H9 (cell line): Measurements from ENCODE around the gene PGA4. TPM values are rescaled to one million over a fixed set of nuclear protein-coding genes. Genes with fewer than 3 reads are reported as not detected.

Experiments
- DNase-seq: peaks from one replicate; pipeline ENCODE4 v3.0.0-alpha.2; 2017
- H2AFZ ChIP-seq: one replicate; pipeline ENCODE4 v1.6.1; 2013; ENCODE audit warnings: mild to moderate bottlenecking, low read length, control low read depth, moderate library complexity
- H2AK5ac ChIP-seq: 2 replicates; pipeline ENCODE4 v1.6.1; 2013; ENCODE audit warnings: low read length, control low read depth, mixed read lengths; ENCODE audit not compliant: insufficient read length
- H2BK120ac ChIP-seq: one replicate; pipeline ENCODE4 v1.6.1; 2013; ENCODE audit warnings: low read depth, mild to moderate bottlenecking, low read length, control low read depth, inconsistent platforms; ENCODE audit not compliant: poor library complexity, severe bottlenecking
- H2BK12ac ChIP-seq: 2 replicates; pipeline ENCODE4 v1.6.1; 2013; ENCODE audit warnings: low read length, control low read depth, mixed read lengths, low read depth; ENCODE audit not compliant: insufficient read length
- H2BK15ac ChIP-seq: 2 replicates; pipeline ENCODE4 v1.6.1; 2013; ENCODE audit warnings: low read depth, low read length, control low read depth
- H2BK20ac ChIP-seq: one replicate; pipeline ENCODE4 v1.6.1; 2013; ENCODE audit warnings: low read depth, mild to moderate bottlenecking, low read length, control low read depth, inconsistent platforms; ENCODE audit not compliant: poor library complexity, severe bottlenecking
- H2BK5ac ChIP-seq: 2 replicates; pipeline ENCODE4 v1.6.1; 2013; ENCODE audit warnings: low read length, control low read depth, mixed read lengths; ENCODE audit not compliant: insufficient read length
- H3K14ac ChIP-seq: 2 replicates; pipeline ENCODE4 v1.6.1; 2013; ENCODE audit warnings: low read length, control low read depth; ENCODE audit not compliant: insufficient read depth
- H3K18ac ChIP-seq: 2 replicates; pipeline ENCODE4 v1.6.1; 2013; ENCODE audit warnings: low read depth, mild to moderate bottlenecking, mixed read lengths, low read length, control low read depth; ENCODE audit not compliant: insufficient read length
- H3K23ac ChIP-seq: 2 replicates; pipeline ENCODE4 v1.6.1; 2013; ENCODE audit warnings: low read length, control low read depth, mixed read lengths, low read depth; ENCODE audit not compliant: insufficient read length
- H3K23me2 ChIP-seq: 2 replicates; pipeline ENCODE4 v1.6.1; 2013; ENCODE audit warnings: low read depth, mild to moderate bottlenecking, mixed read lengths, low read length, control low read depth; ENCODE audit not compliant: insufficient read length, poor library complexity, severe bottlenecking
- H3K27ac ChIP-seq: 2 replicates; pipeline ENCODE4 v1.5.1; 2013; ENCODE audit warnings: low read length, control low read depth, mixed read lengths, low read depth; ENCODE audit not compliant: insufficient read length
- H3K27me3 ChIP-seq: 2 replicates; pipeline ENCODE4 v1.6.1; 2013; ENCODE audit warnings: low read length, control low read depth, inconsistent platforms; ENCODE audit not compliant: insufficient read depth
- H3K4ac ChIP-seq: 2 replicates; pipeline ENCODE4 v1.6.1; 2013; ENCODE audit warnings: low read depth, mild to moderate bottlenecking, control low read depth, inconsistent platforms, low read length, moderate library complexity
- H3K4me1 ChIP-seq: 2 replicates; pipeline ENCODE4 v1.6.1; 2013; ENCODE audit warnings: low read length, control low read depth, inconsistent platforms; ENCODE audit not compliant: insufficient read depth
- H3K4me2 ChIP-seq: 2 replicates; pipeline ENCODE4 v1.6.1; 2013; ENCODE audit warnings: low read length, control low read depth, mixed read lengths; ENCODE audit not compliant: insufficient read length, insufficient read depth
- H3K56ac ChIP-seq: 2 replicates; pipeline ENCODE4 v1.6.1; 2013; ENCODE audit warnings: low read depth, mild to moderate bottlenecking, mixed read lengths, low read length, control low read depth; ENCODE audit not compliant: insufficient read length
- H3K79me1 ChIP-seq: 2 replicates; pipeline ENCODE4 v1.6.1; 2013; ENCODE audit warnings: low read depth, mild to moderate bottlenecking, moderate library complexity, low read length, control low read depth, inconsistent platforms; ENCODE audit not compliant: insufficient read depth, poor library complexity, severe bottlenecking
- H3K79me2 ChIP-seq: 2 replicates; pipeline ENCODE4 v1.6.1; 2013; ENCODE audit warnings: low read length, control low read depth, inconsistent platforms; ENCODE audit not compliant: insufficient read depth
- H3K9ac ChIP-seq: 2 replicates; pipeline ENCODE4 v1.6.1; 2013; ENCODE audit warnings: low read length, control low read depth, mixed read lengths; ENCODE audit not compliant: insufficient read length; ENCODE audit errors: extremely low read depth
- H3K9me3 ChIP-seq: one replicate; pipeline ENCODE4 v1.6.1; 2013; ENCODE audit warnings: low read depth, low read length, inconsistent platforms; ENCODE audit not compliant: control insufficient read depth
- H3T11ph ChIP-seq: one replicate; pipeline ENCODE4 v1.6.1; 2013; ENCODE audit warnings: mild to moderate bottlenecking, low read length, control low read depth, inconsistent platforms
- H4K20me1 ChIP-seq: one replicate; pipeline ENCODE4 v1.6.1; 2013; ENCODE audit not compliant: control insufficient read depth, insufficient read length, insufficient read depth
- H4K5ac ChIP-seq: 2 replicates; pipeline ENCODE4 v1.6.1; 2013; ENCODE audit warnings: low read depth, mild to moderate bottlenecking, mixed read lengths, low read length, control low read depth; ENCODE audit not compliant: insufficient read length
- H4K8ac ChIP-seq: replicated peaks from 2 replicates; pipeline ENCODE4 v1.6.1; 2013; ENCODE audit warnings: low read length, control low read depth, mixed read lengths, low read depth; ENCODE audit not compliant: insufficient read length
- H4K91ac ChIP-seq: 2 replicates; pipeline ENCODE4 v1.6.1; 2013; ENCODE audit warnings: low read depth, mild to moderate bottlenecking, moderate library complexity, mixed read lengths, low read length, control low read depth; ENCODE audit not compliant: insufficient read length
- H3K27ac Mint-ChIP-seq, 3 experiments: 2 replicates in 2 of 3; 3 replicates in 1 of 3; pipeline ENCODE4 v1.8.0; 2020 to 2021; ENCODE audit warnings: mixed read lengths in 3 of 3, mild to moderate bottlenecking in 1 of 3, moderate library complexity in 1 of 3
- H3K27me3 Mint-ChIP-seq: 2 replicates; pipeline ENCODE4 v1.8.0; 2021; ENCODE audit warnings: low read depth, mild to moderate bottlenecking, moderate library complexity, mixed read lengths
- H3K36me3 Mint-ChIP-seq, 3 experiments: 2 replicates in 2 of 3; 3 replicates in 1 of 3; pipeline ENCODE4 v1.8.0; 2020 to 2021; ENCODE audit warnings: low read depth in 3 of 3, mixed read lengths in 3 of 3; ENCODE audit not compliant: insufficient read depth in 1 of 3
- H3K4me1 Mint-ChIP-seq, 2 experiments: 2 replicates each; pipeline ENCODE4 v1.8.0; 2020; ENCODE audit warnings: mixed read lengths in 2 of 2
- H3K4me3 Mint-ChIP-seq, 2 experiments: 2 replicates in 1 of 2; 3 replicates in 1 of 2; pipeline ENCODE4 v1.8.0; 2020 to 2021; ENCODE audit warnings: mild to moderate bottlenecking in 2 of 2, mixed read lengths in 2 of 2, moderate library complexity in 1 of 2
- H3K9me3 Mint-ChIP-seq, 2 experiments: 2 replicates in 1 of 2; 3 replicates in 1 of 2; pipeline ENCODE4 v1.8.0; 2020; ENCODE audit warnings: mild to moderate bottlenecking in 2 of 2, mixed read lengths in 2 of 2, moderate library complexity in 1 of 2
- CTCF ChIP-seq: fragments of 200-600 bp; sonication (generic); conservative IDR thresholded peaks from 3 replicates; pipeline ENCODE4 v1.8.0; 2021; ENCODE audit warnings: antibody characterized with exemption, mild to moderate bottlenecking
- WGBS: extraction: QIAGEN DNeasy Blood & Tissue Kit; methylation state at CpG from one replicate; pipeline ENCODE4 v1.1.7; 2013; ENCODE audit warnings: missing lambda C conversion rate, low lambda C conversion rate, mixed read lengths; ENCODE audit not compliant: insufficient read length; ENCODE audit errors: extremely low coverage; 5-methylcytosine and 5-hydroxymethylcytosine counted together
- total RNA-seq: library from RNA; stranded (reverse); gene quantifications from 2 replicates; pipeline ENCODE4 v1.2.1, GENCODE V29; 2021

PGA4 gene
- total RNA-seq, 1 experiment from 2014 or later = not detected

- no peak overlapping the region for H3K27ac ChIP-seq
- no CpG with 5 or more reads among the region's 4 CpGs for WGBS
- H3K23me2 ChIP-seq = no peaks in the 10 kb centered on the region
- H2BK20ac ChIP-seq = no peak overlapping the region
- no peaks in the 10 kb centered on the region for H3K79me2 ChIP-seq
- no peaks in the 10 kb centered on the region for H3K9me3 ChIP-seq
- H4K91ac ChIP-seq = no peak overlapping the region
- no peak overlapping the region for H3K23ac ChIP-seq
- Mint-ChIP-seq H3K36me3 (no peaks in the 10 kb centered on the region), H3K4me3 (no peak overlapping the region), H3K27ac (no peak overlapping the region), H3K4me1 (no peaks in the 10 kb centered on the region), H3K27me3 (peaks cover 3% of the 10 kb centered on the region; the same call in 1 of the 2 replicates), H3K9me3 (peaks cover 0 to 2% of the 10 kb centered on the region in 2 experiments; a peak in 2 of 5 replicates)
- H3K27me3 ChIP-seq = no peaks in the 10 kb centered on the region
- no peak overlapping the region for H3T11ph ChIP-seq
- no peak overlapping the region for H3K14ac ChIP-seq
- H2BK12ac ChIP-seq = no peak overlapping the region
- DNase-seq = no peak
- no peaks in the 10 kb centered on the region for H3K4me1 ChIP-seq
- no peak overlapping the region for H4K8ac ChIP-seq
- H2BK5ac ChIP-seq = no peak overlapping the region
- no peak overlapping the region for H3K9ac ChIP-seq
- H3K18ac ChIP-seq = no peak overlapping the region
- H3K4me2 ChIP-seq = no peak overlapping the region
- no peak overlapping the region for H2AK5ac ChIP-seq
- no peak for TF ChIP-seq CTCF
- no peak overlapping the region for H3K4ac ChIP-seq
- H2BK15ac ChIP-seq = no peak overlapping the region
- no peak overlapping the region for H2BK120ac ChIP-seq
- H2AFZ ChIP-seq = no peak overlapping the region
- no peaks in the 10 kb centered on the region for H3K79me1 ChIP-seq
- no peak overlapping the region for H4K5ac ChIP-seq
- no peak overlapping the region for H3K56ac ChIP-seq
- no peaks in the 10 kb centered on the region for H4K20me1 ChIP-seq
Observed at GRCh38 chr11:61181489-61181888, 40.7 kb upstream of the PGA4 start.
